GM21786 (cell line): ENCODE data around the gene NIPAL1.

ENCODE experiments used
- ATAC-seq: cut with Tn5 transposase; IDR thresholded peaks from one replicate; pipeline ENCODE4 v1.9.1; 2021; ENCODE audit not compliant: unreplicated experiment

NIPAL1 gene

GRCh38 chr4:48025005-48025404 lies 8.4 kb downstream of the NIPAL1 start:
- no peak for ATAC-seq

- peak; percentile 74 for ATAC-seq
Observed at GRCh38 chr4:48027653-48028052, 11.1 kb downstream of the NIPAL1 start.

- peak; percentile 59 for ATAC-seq
Observed at GRCh38 chr4:48028696-48029095, 12.1 kb downstream of the NIPAL1 start.

- no peak for ATAC-seq
Observed at GRCh38 chr4:48030470-48030869, 13.9 kb downstream of the NIPAL1 start.

- ATAC-seq, result no peak
Observed at GRCh38 chr4:48031802-48032525, 15.4 kb downstream of the NIPAL1 start.

GRCh38 chr4:48032721-48033120 lies 16.1 kb downstream of the NIPAL1 start:
- ATAC-seq, result no peak

GRCh38 chr4:48033412-48033811 lies 16.8 kb downstream of the NIPAL1 start:
- no peak for ATAC-seq

GRCh38 chr4:48033825-48034413 lies 17.3 kb downstream of the NIPAL1 start:
- ATAC-seq, result peak; percentile 30

- ATAC-seq, result no peak
Observed at GRCh38 chr4:48035952-48036351, 19.4 kb downstream of the NIPAL1 start.

GRCh38 chr4:48037117-48037462 lies 20.5 kb downstream of the NIPAL1 start:
- no peak for ATAC-seq

- ATAC-seq, result no peak
Observed at GRCh38 chr4:48038666-48039065, 22.1 kb downstream of the NIPAL1 start.

GRCh38 chr4:48039561-48039960 lies 23.0 kb downstream of the NIPAL1 start:
- no peak for ATAC-seq

GRCh38 chr4:48041535-48042137 lies 25.1 kb downstream of the NIPAL1 start:
- no peak for ATAC-seq

GRCh38 chr4:48042979-48043461 lies 26.4 kb downstream of the NIPAL1 start:
- peak; percentile 34 for ATAC-seq

- no peak for ATAC-seq
Observed at GRCh38 chr4:48043504-48043903, 26.9 kb downstream of the NIPAL1 start.

- no peak for ATAC-seq
Observed at GRCh38 chr4:48044298-48044697, 27.7 kb downstream of the NIPAL1 start.

GRCh38 chr4:48046059-48046458 lies 29.5 kb downstream of the NIPAL1 start:
- no peak for ATAC-seq

GRCh38 chr4:48047421-48047844 lies 30.9 kb downstream of the NIPAL1 start:
- ATAC-seq, result peak; percentile 89

GRCh38 chr4:48047896-48048295 lies 31.3 kb downstream of the NIPAL1 start:
- peak; percentile 7 for ATAC-seq

GRCh38 chr4:48049483-48049882 lies 32.9 kb downstream of the NIPAL1 start:
- ATAC-seq, result no peak

GRCh38 chr4:48051078-48051477 lies 34.5 kb downstream of the NIPAL1 start:
- ATAC-seq, result no peak
